Measurements from ENCODE around the gene TXNDC12.

The TXNDC12 gene

DNA sequence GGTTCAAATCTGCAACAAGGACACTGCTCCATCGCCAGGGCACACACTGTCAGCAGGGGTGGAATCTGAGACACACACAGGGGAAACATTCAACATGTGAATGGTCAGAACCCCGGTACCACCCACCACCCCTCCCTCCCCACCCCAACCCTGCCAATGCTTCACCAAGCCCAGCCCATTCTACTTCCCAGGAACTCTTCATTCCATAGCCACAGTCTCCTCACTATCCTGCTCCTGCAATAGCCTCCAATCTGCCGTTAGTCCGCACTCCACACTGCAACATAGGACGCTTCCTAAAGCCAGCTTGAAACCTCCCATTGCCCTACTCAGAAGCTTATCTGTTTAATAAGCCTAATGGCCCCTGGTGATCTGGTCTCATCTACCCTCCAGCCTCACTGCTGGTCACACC lies 57.0 kb downstream of the TXNDC12 start:
- TF ChIP-seq, protein P1, sequence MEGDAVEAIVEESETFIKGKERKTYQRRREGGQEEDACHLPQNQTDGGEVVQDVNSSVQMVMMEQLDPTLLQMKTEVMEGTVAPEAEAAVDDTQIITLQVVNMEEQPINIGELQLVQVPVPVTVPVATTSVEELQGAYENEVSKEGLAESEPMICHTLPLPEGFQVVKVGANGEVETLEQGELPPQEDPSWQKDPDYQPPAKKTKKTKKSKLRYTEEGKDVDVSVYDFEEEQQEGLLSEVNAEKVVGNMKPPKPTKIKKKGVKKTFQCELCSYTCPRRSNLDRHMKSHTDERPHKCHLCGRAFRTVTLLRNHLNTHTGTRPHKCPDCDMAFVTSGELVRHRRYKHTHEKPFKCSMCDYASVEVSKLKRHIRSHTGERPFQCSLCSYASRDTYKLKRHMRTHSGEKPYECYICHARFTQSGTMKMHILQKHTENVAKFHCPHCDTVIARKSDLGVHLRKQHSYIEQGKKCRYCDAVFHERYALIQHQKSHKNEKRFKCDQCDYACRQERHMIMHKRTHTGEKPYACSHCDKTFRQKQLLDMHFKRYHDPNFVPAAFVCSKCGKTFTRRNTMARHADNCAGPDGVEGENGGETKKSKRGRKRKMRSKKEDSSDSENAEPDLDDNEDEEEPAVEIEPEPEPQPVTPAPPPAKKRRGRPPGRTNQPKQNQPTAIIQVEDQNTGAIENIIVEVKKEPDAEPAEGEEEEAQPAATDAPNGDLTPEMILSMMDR (conservative IDR thresholded peaks at IDR 0.05; ENCODE audit: control insufficient read depth, insufficient read depth, low read depth, low read length), result no peak
- DNase-seq (ENCODE audit: low read depth), result no peak
- H3K4me3 ChIP-seq (ENCODE audit: control insufficient read depth, low read depth, low read length), result no peak overlapping the region

DNA sequence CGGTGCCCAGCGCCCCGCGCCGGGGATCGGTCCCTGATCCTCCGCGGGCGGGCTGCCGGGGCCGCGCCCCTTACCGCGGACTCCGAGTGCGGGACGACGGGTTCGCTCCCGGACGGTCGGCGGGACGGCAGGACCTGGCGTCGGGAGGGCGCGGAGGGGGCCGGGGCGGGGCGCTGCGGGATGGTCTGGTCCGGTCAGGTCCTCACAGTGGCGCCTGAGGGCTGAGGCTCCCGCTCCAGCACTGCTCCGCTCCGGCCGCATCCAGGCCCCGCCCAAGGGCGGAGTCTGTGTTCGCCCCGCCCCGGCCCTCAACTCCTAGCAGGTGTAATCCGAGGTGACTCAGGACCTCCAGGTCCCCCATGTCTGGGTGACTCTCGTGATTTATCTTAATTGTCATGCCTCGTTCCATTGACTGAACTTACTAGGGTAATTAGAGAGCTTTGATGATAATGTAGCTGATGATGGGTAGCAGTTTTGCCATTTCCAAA lies 64.5 kb downstream of the TXNDC12 start, which contains the start of gene RAB3B:
TSS of gene RAB3B (minus strand) at position 223 of the 488 bp plus-strand sequence. CDS start 13,583 bp downstream, outside the sequence.
- DNase-seq (ENCODE audit: low read depth), result peak; percentile 58
- TF ChIP-seq, protein P1 (conservative IDR thresholded peaks at IDR 0.05; ENCODE audit: control insufficient read depth, insufficient read depth, low read depth, low read length), result no peak
- H3K4me3 ChIP-seq (ENCODE audit: control insufficient read depth, low read depth, low read length), result peak within 1 kb of the TSS; percentile 55

DNA sequence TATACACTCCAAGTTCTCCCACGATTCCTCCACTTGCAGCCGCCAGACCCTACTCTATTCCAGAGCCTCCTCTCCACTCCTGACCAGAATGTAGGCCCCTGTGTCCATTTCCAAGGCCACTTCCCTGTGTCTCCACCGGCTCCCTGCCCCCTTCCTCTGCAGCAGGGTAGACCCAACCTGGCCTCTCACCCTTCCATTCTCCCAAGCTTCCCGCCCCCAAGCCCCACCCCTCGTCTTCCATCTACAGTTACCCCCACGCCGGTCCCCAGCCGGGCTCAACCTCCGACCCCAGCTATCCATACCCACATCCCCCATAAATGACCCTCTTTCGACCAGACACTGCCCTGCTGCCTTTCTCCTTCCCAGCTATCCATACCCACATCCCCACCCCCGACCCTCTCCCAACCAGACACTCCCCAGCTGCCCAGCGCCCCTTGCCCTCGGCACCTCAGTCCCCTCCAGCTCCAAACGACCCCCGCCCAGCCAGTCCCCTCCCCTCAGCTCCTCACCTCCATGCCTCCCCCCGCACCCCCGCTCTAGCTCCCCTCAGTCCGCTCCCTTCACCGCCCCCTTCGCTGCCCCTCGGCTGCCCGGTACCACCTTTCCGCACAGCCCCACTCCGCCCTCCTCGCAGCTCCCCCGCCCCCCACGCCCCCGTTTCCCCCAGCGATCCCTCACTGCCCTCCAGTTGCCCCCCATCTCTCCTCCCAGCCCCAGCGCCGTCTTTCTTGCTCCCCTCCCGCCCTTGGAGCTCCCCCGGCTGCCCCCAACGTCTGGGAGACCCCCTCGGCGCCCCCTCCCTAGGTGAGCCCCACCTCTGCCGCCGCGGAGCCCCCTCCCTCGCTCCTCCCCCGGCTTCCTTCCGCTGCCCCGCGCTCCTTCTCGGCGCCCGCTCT lies 65.2 kb downstream of the TXNDC12 start:
- H3K4me3 ChIP-seq (ENCODE audit: control insufficient read depth, low read depth, low read length), result peak overlapping the region; percentile 55
- TF ChIP-seq, protein P1 (conservative IDR thresholded peaks at IDR 0.05; ENCODE audit: control insufficient read depth, insufficient read depth, low read depth, low read length), result no peak
- no peak for DNase-seq (ENCODE audit: low read depth)

DNA sequence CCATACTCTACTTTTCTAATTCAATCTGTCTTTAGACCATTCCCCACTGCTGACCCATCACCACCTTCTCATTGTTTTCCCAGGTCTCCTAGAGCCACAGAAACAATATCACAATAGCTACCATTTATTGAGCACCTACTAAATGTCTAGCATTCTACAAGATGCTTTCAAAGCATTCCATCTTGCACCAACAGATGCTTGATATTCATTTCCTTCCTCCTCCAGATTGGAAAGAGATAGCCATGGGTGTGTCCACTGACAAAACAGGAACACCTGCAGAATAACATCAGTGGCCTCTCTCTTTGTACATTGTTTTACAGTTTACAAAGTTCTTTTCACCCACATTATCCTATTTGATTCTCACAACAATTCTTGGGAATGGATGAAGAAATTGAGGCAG lies 66.7 kb downstream of the TXNDC12 start:
- no peak for DNase-seq (ENCODE audit: low read depth)
- H3K4me3 ChIP-seq (ENCODE audit: control insufficient read depth, low read depth, low read length), result no peak overlapping the region
- TF ChIP-seq, protein P1 (conservative IDR thresholded peaks at IDR 0.05; ENCODE audit: control insufficient read depth, insufficient read depth, low read depth, low read length), result no peak

DNA sequence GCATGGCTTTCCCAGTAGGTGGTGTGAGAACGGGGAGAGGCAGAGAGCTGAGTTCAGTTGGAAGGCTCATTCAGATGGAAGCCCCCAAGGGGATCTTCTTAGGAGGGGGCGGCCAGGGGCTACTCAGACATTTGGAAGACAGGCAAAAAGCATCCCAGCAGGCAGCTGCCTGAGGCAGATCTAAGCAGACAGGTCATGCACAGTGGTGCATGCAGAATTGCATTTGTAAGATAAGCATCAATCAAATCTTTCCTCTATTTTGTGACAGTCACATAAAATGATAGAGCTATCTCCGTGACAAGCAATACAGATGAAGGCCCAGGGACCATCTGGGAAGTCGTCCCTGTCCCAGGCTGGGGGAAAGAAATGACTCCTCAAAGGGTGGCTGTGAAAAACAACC lies 68.3 kb downstream of the TXNDC12 start:
- DNase-seq (ENCODE audit: low read depth), result no peak
- TF ChIP-seq, protein P1 (conservative IDR thresholded peaks at IDR 0.05; ENCODE audit: control insufficient read depth, insufficient read depth, low read depth, low read length), result no peak
- H3K4me3 ChIP-seq (ENCODE audit: control insufficient read depth, low read depth, low read length), result no peak overlapping the region

DNA sequence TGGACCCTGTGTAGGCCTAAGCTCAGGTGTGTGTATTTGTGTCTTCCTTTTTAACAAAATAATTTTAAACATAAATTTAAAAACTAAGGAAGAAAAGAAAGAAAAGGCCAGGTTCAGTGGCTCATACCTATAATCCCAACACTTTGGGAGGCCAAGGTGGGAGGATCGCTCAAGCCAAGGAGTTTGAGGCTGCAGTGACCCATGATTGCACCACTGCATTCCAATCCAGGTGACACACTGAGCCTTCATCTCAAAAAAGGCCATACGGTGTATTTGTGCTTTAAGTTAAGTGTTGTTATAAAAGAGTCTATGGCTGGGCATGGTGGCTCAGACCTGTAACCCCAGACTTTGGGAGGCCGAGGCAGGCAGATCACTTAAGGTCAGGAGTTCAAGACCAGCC lies 72.8 kb downstream of the TXNDC12 start:
- no peak overlapping the region for H3K4me3 ChIP-seq (ENCODE audit: control insufficient read depth, low read depth, low read length)
- DNase-seq (ENCODE audit: low read depth), result no peak
- TF ChIP-seq, protein P1 (conservative IDR thresholded peaks at IDR 0.05; ENCODE audit: control insufficient read depth, insufficient read depth, low read depth, low read length), result no peak

Measured in fibroblast of mammary gland (primary cell).